HK-2 (cell line): Measurements from ENCODE around the gene WDR20.
A peak's percentile ranks its signal among the peaks of the same experiment; 100 is the strongest.
"Not testable (repeated sequence)": the region's sequence is repeated elsewhere in the genome, so short reads cannot be mapped to it uniquely, and the experiment has no call there.

Experiments used
- DNase-seq: peaks from one replicate; pipeline ENCODE4 v3.0.0-alpha.2; 2018; ENCODE audit not compliant: unreplicated experiment

Gene WDR20, protein sequence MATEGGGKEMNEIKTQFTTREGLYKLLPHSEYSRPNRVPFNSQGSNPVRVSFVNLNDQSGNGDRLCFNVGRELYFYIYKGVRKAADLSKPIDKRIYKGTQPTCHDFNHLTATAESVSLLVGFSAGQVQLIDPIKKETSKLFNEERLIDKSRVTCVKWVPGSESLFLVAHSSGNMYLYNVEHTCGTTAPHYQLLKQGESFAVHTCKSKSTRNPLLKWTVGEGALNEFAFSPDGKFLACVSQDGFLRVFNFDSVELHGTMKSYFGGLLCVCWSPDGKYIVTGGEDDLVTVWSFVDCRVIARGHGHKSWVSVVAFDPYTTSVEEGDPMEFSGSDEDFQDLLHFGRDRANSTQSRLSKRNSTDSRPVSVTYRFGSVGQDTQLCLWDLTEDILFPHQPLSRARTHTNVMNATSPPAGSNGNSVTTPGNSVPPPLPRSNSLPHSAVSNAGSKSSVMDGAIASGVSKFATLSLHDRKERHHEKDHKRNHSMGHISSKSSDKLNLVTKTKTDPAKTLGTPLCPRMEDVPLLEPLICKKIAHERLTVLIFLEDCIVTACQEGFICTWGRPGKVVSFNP

DNA sequence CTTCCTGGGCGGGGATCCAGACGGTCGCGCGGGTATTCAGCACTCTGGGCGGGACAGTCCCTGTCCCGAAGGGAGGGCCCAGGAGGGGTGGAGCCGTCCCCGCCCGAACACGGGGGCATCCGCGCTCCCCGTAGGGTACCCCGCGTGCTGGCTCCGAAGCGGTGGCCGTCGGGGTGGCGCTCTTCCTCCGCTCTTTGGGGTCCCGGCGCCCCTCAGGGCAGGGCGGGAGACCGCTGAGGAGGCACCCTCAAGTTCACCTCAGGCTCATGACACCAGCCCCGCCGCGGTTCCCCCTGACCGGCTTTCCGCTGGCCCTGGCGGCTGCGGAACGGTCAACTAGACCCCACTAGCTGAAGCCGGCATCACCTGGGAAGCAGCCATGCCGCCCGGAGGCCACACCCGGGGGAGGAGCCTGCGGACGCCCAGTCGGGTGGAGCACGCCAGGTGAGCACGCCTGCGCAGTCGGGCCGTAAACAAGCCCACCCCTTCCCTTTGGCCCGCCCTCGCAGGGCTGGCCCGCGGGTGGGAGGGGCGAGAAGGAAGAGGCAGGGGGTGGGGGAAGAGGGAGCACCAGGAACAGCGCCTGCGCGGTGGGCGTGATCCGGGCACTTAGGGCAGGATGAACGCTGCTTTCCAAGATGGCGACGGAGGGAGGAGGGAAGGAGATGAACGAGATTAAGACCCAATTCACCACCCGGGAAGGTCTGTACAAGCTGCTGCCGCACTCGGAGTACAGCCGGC, at the start of gene WDR20:
Gene WDR20 (plus strand): TSS at position 612 of the 741 bp plus-strand sequence. CDS start 27 bp downstream, at position 639.
- DNase-seq = peak; percentile 98

DNA sequence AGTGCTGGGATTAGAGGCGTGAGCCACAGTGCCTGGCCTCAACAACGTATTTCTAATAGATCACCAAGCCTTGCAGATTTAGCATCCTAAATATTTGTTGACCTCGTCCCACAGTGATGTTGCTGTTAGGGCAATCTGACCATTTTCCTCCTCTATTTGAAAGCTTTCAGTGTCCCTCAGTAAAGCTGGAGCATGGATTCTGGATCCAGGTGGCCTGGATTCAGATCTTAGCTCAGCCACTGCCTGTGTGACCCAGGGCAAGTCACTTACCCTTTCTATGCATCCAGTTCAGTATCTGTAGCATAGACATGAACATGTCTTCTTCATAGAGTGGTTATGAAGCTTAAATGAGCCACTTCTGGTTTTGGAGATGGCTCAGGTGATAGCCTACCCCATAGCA, 49.0 kb upstream of the WDR20 start:
- DNase-seq = no peak

DNA sequence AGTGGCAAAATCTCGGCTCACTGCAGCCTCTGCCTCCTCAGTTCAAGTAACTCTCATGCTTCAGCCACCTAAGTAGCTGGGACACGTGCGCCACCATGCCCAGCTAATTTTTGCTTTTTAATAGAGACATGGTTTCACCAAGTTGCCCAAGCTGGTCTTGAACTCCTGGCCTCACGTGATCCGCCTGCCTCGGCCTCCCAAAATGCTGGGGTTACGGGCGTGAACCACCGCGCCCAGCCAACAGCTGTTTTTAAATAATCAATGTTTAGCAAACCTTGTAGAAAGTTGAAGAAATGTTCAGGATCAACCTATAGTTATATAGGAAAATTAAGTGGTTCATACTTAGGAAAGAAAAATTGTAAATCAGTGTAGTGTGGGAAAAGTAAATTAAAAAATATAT, 46.9 kb upstream of the WDR20 start:
- DNase-seq = no peak

DNA sequence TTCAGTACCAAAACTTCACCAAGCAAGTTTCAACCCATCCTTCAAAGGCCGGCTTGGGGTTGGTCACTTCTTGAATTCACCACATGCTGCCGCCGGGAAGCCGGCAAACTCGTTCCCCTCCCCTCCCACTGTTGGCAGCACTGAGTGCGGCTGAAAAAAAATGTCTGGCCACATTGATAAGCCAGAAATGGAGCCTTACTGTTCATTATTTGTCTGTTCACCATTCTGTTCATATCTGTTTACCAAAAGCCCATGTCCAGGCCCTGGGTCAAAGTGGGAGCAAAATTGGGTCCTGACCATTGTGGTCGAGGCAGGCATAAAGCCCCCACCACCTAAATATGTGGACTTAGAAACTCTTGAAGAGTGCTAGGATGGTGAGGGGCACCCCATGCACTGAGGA, 45.6 kb upstream of the WDR20 start:
- DNase-seq = no peak

DNA sequence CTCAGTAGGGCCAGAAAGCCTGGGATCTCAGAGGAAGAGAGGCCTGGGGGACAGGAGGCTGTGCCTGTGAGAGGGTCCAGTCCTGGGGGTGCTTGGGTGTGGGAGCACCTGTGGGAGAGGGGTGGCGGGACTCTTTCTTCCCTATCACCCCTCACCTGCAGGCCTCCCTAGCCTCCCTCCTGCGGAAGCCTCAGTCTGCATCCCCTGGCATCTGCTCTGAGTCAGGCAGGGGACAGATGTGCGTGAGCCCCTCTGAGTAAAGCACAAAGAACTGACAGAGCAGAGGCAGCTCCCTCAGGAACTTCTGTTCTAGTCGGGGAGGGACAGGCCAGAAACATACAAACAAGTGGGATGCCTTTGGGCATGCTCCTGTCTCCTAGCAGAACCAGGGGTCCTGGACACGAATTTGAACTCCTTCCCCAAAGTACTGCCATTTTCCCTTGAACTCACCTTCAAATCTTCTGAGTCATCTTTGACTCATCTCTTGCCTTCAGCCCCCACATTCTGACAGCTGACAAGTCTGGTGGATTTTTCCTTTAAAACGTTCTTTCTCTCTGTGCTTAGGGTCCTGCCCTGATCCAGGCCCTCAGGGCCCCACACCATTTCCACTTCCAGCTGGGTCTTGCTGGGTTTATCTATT, 44.3 kb upstream of the WDR20 start:
- no peak for DNase-seq

DNA sequence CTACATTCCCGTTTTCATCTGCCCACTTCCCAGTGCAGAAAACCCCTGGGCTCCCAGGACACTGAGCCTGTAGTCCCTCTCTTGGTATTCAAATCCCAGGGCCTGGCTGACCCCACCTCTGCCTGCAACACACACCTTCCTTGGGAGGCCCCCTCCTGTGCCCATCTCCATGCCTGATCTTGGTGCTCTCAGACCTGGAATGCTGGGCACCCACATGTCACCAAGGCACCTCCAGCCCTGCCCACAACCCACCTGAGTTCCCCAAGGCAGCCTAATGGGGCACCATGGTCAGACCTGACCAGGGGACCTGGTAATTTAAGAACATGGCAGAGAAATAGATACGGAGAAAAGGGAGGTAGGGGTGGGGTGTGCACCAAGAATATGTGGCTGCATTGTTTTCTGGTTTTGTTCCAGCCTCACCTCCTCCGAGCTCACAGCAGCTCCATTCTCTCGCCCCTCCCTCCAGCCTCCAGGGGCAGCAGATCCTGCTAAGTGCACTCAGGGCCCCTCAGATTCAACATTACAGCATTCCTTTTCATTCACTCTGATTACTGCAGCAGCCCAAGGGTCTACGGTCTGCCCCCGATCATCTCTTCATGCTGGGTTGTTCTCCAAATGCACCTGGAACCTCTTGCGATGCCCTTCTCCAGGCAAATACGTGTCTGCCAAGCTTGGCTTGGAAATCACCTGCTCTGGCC, 43.7 kb upstream of the WDR20 start:
- DNase-seq = no peak

DNA sequence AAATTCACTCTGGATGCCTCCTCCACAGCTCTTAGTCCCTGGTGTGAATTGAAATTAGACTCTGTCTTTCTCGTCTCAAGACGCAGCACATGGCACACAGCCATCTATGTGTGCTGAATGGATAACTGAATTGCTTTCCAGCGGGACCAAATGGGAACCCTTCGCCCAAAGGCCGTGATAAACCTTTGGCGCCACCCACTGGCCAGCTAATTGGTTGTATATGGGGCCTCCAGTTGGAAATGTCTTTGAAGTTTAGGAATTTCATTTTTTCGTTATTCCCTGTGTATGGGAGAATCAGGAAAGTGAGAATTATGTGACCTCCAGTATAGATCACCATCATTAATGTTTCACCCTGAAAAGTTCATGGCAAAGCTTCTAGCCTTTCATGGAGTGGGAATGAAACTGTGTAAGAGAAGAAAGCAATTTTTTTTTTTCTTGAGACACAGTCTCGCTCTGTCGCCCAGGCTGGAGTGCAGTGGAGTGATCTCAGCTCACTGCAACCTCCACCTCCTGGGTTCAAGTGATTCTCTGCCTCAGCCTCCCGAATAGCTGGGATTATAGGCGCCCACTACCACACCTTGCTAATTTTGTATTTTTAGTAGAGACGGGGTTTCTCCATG, 43.0 kb upstream of the WDR20 start:
- DNase-seq = peak; percentile 70

DNA sequence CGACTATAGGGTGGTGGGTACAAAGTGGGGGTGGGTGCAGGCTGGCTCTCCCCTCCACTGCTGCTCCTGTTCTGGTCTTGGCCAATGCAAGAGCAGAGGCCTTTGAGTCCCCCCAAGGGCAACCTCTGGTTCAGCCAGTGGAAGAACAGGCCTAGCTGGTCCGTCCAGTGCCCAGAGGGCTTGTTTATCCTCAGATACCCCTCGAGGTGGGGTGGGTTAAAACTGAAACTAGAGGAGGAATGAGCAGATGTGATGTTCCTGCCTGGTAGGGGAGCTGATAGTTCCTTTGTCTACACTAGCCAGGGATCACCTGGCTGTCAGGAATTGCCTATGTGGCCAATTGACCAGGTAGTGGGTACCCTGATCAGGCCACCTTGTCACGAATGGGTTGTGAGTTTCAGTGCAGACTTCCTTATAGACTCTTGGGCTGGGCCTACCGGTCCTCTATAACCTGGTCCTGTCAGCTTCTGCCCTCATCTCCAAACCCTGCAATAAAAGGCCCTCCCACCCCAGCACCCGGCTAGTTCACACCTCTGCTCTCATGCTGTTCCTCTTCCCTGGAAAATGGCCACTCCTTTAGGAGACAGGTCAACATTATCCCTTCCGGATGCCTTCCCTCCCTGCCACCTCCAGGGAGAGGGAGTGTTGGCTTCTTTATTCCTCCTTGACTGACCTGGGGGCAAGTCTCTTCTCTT, 42.1 kb upstream of the WDR20 start:
- DNase-seq = no peak

DNA sequence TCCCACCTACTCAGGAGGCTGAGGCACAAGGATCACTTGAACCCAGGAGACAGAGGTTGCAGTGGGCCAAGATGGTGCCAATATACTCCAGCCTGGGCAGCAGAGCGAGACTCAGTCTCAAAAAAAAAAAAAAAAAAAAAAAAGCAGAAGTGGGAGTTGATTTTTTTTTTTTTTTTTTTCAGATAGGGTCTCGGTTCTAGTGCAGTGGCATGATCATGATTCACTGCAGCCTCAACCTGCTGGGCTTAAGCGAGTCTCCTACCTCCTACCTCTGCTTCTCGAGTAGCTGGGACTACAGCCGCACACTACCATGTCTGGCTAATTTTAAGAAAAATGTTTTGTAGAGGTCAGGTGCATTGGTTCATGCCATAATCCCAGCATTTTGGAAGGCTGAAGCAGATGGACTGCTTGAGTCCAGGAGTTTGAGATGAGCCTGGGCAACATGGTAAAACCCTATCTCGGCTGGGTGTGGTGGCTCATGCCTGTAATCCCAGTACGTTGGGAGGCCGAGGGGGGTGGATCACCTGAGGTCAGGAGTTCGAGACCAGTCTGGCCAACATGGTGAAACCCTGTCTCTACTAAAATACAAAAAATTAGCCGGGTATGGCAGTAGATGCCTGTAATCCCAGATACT, 36.5 kb upstream of the WDR20 start:
- no peak for DNase-seq

DNA sequence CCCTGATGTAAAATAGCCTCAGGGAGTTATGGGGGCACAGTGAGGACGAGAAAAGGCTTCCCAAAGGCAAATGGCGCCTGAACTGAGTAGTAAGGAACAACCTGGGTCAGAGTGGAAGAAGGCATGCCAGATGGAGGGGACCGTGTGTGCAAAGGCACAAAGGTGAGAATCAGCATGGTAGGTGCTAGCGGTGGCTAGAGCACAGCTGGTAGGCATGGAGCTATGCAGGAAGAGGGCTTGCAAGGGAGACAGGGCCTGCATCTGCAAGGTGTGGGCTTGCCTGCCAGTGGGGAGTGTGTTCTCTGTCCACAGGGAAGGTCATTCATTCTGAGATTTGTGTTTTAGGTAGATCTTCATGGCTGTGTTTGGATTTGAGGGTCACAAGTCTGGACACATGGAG, 34.3 kb upstream of the WDR20 start:
- DNase-seq = no peak

DNA sequence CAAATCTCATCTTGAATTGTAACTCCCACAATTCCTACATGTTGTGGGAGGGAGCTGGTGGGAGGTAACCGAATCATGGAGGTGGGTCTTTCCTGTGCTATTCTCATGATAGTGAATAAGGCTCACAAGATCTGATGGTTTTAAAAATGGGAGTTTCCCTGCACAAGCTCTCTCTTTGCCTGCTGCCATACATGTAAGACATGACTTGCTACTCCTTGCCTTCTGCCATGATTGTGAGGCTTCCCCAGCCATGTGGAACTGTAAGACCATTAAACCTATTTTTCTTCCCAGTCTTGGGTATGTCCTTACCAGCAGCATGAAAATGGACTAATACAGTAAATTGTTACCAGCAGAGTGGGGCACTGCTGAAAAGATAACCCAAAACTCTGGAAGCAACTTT, 30.4 kb upstream of the WDR20 start:
- not testable (repeated sequence) for DNase-seq

DNA sequence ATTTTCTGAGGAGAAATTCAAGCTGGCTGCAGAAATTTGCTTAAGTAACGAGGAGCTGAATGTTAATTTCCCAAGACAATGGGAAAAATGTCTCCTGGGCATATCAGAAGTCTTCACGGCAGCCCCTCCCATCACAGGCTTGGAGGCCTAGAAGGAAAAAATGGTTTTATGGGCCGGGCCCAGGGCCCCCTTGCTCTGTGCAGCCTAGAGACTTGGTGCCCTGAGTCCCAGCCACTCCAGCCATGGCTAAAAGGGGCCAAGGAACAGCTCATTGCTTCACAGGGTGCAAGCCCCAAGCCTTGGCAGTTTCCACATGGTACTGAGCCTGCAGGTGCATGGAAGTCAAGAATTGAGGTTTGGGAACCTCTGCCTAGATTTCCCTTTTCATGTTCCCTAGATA, 28.6 kb upstream of the WDR20 start:
- DNase-seq = no peak

DNA sequence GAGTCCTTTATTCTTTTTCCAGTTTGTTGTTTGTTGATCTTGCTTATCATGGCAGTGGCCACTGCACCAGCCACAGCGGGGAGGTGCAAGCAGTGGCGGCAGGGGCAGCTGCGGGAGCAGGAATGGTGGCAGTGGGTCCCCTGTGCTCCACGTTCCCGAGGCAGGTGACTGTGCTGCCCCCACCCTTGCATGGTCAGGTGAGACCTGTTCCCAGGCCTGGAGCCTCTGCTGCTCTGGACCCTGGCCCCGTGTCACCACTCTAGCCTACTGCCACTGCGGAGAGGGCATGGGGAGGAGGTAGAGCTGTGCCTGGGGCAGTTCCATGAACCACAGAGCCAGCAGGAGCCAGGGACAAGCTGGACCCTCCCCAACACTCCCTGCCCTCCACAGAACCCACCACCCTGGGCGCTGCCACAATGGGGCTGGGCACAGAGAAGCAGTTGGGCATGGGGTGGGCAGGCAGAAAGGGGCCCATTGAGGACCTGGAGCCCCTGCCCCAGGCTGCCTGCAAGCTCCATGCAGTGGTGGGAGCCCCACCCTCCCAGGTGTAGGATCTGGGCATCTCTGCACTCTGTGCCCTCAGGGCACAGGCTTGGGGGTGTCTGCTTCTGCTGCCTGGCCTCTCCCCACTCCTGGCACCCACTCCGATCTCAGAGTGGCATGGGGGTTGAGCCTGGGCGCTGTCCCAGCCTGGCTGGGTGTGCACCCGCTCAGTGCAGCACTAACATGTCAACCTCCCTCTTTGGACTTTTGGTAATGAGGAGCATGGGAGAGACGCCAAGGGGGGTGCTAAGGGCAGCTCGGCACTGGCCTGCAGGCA, 23.1 kb upstream of the WDR20 start:
- DNase-seq = no peak

DNA sequence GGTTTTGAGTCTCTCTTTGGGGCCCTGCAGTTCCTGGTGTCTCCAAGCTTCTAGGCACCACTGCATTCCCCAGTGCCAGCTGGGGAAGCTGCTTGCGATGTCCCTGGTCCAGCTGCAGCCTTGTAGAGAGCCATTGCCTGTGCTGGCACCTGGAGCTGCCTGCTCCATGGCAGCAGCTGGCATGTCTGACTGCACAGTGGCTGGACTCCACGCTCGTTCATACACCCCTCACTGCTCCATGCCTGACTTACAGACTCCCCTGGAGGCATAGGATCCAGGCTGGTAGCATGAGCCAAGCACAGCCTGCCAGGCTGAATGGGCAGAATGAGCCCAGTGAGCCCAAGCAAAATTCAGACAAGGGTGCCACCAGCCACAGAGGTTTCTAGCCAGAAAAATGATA, 21.8 kb upstream of the WDR20 start:
- no peak for DNase-seq

DNA sequence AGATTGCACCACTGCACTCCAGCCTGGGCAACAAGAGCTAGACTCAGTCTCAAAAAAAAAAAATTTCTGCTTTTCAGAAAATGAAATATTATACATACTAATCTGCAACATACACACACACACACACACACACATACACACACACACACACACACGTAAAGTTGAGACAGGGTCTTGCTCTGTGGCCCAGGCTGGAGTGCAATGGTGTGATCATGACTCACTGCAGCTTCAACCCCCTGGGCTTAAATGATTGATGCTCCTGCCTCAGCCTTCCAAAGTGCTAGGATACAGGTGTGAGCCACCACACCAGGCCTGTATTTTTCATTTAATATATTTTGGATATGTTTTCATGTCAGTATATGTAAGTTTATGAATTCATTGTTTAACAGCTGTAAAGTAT, 18.8 kb upstream of the WDR20 start:
- DNase-seq = no peak

DNA sequence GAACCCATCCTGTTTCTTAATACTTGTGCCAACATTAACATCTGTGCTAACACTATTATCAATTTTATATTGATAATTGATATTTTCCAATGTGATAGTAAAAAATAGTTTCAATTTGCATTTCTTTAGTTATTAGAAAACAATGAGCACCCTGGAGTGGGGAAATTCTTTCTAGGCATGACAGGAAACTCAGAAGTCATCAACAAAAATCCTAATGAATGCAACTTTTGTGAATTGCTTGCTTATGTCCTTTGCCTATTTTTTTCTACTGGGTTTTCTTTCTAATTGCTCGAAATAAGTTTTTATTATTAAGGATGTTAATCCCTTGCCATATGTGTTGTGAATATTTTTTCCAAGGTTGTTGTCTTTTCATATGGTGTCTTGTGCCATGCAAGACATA, 18.1 kb upstream of the WDR20 start:
- DNase-seq = no peak

DNA sequence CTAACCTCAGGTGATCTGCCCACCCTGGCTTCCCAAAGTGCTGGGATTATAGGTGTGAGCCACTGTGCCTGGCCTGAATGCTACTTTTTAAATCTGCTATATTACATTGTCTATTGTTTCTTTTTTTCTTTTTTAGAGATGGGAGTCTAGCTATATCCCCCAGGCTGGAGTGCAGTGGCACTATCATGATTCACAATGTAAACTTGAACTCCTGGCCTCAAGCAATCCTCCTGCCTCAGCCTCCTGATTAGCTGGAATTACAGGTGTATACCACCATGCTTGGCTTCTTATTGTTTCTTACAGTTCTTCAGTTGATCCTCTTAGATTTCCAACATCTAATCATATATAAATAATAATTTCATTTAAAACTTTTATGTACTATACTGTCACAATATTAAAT, 15.3 kb upstream of the WDR20 start:
- no peak for DNase-seq

DNA sequence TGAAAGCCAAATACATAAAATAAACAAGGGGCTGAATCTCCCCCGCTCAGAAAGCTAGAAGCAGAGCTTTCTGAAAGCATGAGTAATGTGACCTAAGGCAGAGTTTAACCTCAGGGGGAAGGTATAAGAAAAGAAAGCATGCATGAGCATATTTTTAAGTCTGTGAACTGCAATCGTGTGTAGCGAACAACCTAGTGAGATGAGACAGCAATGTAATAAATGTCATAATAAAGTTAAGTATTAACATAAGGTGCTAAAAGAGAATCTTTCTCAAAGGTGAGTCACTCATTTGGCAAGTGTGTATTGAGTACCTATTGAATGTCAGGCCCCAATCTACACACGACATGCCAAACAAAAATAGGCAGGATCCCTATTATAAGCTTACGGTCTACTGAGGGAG, 14.2 kb upstream of the WDR20 start:
- no peak for DNase-seq

DNA sequence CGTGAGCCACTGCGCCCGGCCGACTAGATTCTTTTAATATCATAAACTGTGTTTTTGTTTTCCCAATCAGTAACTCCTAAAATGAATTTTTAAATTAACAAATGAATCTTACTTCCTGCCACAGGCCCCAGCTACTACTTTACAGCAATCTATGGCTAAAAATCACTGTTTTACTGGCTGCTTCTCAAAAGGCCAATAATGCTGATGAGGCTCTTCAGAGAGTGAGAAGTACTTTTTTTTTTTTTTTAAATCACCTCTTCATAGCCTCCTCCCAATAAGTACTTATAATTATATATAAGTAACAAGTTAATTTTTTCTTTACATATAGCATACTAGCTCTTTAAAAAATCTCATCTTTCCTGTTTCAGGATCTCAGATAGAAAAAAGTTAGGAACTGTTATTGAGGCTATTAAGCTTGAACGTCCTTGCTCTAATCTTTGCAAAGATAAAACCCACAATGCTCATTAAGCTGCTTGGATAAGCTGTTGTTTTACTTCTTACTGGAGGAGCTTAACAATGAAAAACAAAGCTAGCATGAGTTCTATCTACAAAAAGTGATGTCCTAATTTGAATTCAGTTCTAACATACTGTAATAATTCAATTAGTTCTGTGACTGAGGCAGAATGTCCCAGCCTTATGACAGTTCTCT, 12.8 kb upstream of the WDR20 start:
- no peak for DNase-seq
